ENCODE results near the gene USP47. TPM values are rescaled to one million over a fixed set of nuclear protein-coding genes. Genes with fewer than 3 reads are reported as not detected.

The USP47 gene
- total RNA-seq, 4 donors from 2014 or later, result 84.4 to 222 (median 97.6) TPM

- Histone ChIP-seq H3K27ac (peak overlapping the region; percentile 99 to 100 (median 99)), H3K27me3 (no peaks in the 10 kb centered on the region), H3K4me3 (peak overlapping the region in 1 of 4 donors; percentile 3), H3K4me1 (peaks cover 77 to 83% of the 10 kb centered on the region in 2 donors), H3K9me3 (no peaks in the 10 kb centered on the region), H3K36me3 (no peaks in the 10 kb centered on the region)
- DNase-seq (no peak), ATAC-seq (no peak)
- intact Hi-C loops (cut with DNase I; ENCODE audit: low total_unique reads) (loop anchor here (10.0 kb wide), 1 partner anchor 992 kb away; the partner anchor contains the start of gene ZBED5), in situ Hi-C loops (cut with MboI; ENCODE audit: low sequenced_read_pairs in 4 of 4) (no loop called here)
- TF ChIP-seq POLR2A (IDR thresholded peaks at IDR 0.05), result no peak
- TF ChIP-seq, protein P1, sequence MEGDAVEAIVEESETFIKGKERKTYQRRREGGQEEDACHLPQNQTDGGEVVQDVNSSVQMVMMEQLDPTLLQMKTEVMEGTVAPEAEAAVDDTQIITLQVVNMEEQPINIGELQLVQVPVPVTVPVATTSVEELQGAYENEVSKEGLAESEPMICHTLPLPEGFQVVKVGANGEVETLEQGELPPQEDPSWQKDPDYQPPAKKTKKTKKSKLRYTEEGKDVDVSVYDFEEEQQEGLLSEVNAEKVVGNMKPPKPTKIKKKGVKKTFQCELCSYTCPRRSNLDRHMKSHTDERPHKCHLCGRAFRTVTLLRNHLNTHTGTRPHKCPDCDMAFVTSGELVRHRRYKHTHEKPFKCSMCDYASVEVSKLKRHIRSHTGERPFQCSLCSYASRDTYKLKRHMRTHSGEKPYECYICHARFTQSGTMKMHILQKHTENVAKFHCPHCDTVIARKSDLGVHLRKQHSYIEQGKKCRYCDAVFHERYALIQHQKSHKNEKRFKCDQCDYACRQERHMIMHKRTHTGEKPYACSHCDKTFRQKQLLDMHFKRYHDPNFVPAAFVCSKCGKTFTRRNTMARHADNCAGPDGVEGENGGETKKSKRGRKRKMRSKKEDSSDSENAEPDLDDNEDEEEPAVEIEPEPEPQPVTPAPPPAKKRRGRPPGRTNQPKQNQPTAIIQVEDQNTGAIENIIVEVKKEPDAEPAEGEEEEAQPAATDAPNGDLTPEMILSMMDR (IDR thresholded peaks at IDR 0.05 in 4 of 5, conservative IDR thresholded peaks at IDR 0.05 in 1 of 5), result no peak
Measured at GRCh38 chr11:11847082-11847481, 5.3 kb downstream of the USP47 start.

DNA sequence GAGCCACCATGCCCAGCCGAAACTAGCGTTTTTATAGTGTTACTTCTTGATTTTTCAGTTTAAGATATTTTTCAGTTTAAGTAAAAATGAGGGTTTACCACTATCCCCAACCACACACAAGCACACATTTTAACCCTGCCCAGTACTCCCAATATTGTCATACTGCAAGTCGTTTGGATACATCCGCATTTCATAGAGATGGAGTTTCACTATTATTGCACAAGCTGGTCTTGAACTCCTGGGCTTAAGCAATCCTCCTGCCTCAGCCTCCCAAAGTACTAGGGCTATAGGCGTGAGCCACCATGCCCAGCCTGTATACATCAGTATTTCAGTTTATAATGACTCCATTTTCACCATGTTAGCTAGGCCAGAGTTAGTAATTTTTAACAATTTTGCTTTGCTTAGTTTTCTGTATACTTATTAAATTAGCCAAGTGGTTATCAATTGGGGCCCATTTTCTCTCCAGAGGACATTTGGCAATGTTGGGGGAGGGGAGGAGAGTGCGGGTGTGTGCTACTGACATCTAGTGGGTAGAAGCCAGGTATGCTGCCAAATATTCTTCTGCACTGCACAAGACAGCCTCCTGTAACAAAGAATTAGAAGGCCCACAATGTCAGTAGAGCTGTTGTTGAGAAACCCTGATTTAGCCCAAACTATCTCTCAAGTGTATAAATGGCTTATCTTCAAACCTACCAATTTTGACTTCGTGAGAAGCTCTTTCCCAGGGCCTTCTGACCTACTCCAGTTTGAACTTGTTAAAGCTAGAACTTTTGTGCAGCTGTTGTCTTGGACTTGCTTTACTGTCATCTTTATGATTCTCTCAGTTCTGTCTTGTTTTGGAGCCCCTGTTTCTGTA lies 7.3 kb downstream of the USP47 start:
- Histone ChIP-seq H3K9me3 (no peaks in the 10 kb centered on the region), H3K27me3 (no peaks in the 10 kb centered on the region), H3K36me3 (no peaks in the 10 kb centered on the region), H3K27ac (peak overlapping the region; percentile 6 to 99 (median 78)), H3K4me3 (peak overlapping the region in 1 of 4 donors; percentile 3), H3K4me1 (peaks cover 89 to 95% of the 10 kb centered on the region in 2 donors)
- peak; percentile 72 to 89 for ATAC-seq
- peak; percentile 36 to 63 for DNase-seq
- TF ChIP-seq, protein P1 (IDR thresholded peaks at IDR 0.05 in 4 of 5, conservative IDR thresholded peaks at IDR 0.05 in 1 of 5), result peak; percentile 27 to 62 (median 55)
- TF ChIP-seq POLR2A (IDR thresholded peaks at IDR 0.05), result no peak
- in situ Hi-C loops (cut with MboI; ENCODE audit: low sequenced_read_pairs in 4 of 4) (no loop called here), intact Hi-C loops (cut with DNase I; ENCODE audit: low total_unique reads) (loop anchor here (1.0 to 10.0 kb wide), 2 partner anchors 50 to 994 kb away; partner anchors contain the start of gene ZBED5)

- H3K27ac ChIP-seq, result peak overlapping the region; percentile 6 to 99 (median 70)
- no peak for TF ChIP-seq POLR2A (IDR thresholded peaks at IDR 0.05)
- TF ChIP-seq, protein P1 (IDR thresholded peaks at IDR 0.05 in 4 of 5, conservative IDR thresholded peaks at IDR 0.05 in 1 of 5), result no peak
- ATAC-seq (no peak), DNase-seq (no peak)
- no peaks in the 10 kb centered on the region for H3K36me3 ChIP-seq
- no peaks in the 10 kb centered on the region for H3K9me3 ChIP-seq
- intact Hi-C loops (cut with DNase I; ENCODE audit: low total_unique reads), result no loop called here
- H3K4me1 ChIP-seq, result peaks cover 78 to 82% of the 10 kb centered on the region in 2 donors
- no peak overlapping the region for H3K4me3 ChIP-seq
- in situ Hi-C loops (cut with MboI; ENCODE audit: low sequenced_read_pairs in 4 of 4), result no loop called here
- no peaks in the 10 kb centered on the region for H3K27me3 ChIP-seq
Measured at GRCh38 chr11:11850668-11851067, 8.9 kb downstream of the USP47 start.

DNA sequence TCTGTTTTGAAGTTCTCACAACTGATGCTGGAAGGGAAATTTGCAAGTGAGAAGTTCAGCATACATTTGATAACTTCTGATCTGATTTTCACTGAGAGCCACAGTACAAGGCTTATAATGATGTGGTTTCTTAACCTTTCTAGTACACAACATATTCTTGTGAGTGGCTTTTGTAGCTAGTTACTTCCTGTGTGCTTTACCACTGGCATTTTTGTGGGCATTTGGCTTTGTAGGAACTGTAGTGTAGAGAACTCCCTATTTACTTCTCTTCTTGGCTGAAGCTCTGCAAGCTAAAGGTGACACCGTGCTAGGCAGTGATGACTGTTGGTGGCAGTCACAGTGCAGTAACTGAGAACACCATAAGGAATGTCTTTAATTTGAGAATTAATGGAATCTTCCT lies 14.9 kb downstream of the USP47 start:
- in situ Hi-C loops (cut with MboI; ENCODE audit: low sequenced_read_pairs in 4 of 4), result no loop called here
- H3K27me3 ChIP-seq, result no peaks in the 10 kb centered on the region
- no peaks in the 10 kb centered on the region for H3K9me3 ChIP-seq
- TF ChIP-seq POLR2A (IDR thresholded peaks at IDR 0.05), result no peak
- TF ChIP-seq, protein P1 (IDR thresholded peaks at IDR 0.05 in 4 of 5, conservative IDR thresholded peaks at IDR 0.05 in 1 of 5), result no peak
- DNase-seq, result no peak
- peaks cover 74 to 81% of the 10 kb centered on the region in 2 donors for H3K4me1 ChIP-seq
- H3K4me3 ChIP-seq, result no peak overlapping the region
- intact Hi-C loops (cut with DNase I; ENCODE audit: low total_unique reads), result no loop called here
- H3K36me3 ChIP-seq, result no peaks in the 10 kb centered on the region
- H3K27ac ChIP-seq, result peak overlapping the region; percentile 30 to 80 (median 68)
- peak in 1 of 2 donors; percentile 37 for ATAC-seq

Measured in gastrocnemius medialis (tissue), 4 donors.